DMS 273 (cell line): ENCODE measurements around the gene PTCH1.

Experiments used
- DNase-seq: peaks from one replicate; lab custom pipeline; 2025; ENCODE audit not compliant: unreplicated experiment; lab: John Stamatoyannopoulos, UW

Gene PTCH1

DNA sequence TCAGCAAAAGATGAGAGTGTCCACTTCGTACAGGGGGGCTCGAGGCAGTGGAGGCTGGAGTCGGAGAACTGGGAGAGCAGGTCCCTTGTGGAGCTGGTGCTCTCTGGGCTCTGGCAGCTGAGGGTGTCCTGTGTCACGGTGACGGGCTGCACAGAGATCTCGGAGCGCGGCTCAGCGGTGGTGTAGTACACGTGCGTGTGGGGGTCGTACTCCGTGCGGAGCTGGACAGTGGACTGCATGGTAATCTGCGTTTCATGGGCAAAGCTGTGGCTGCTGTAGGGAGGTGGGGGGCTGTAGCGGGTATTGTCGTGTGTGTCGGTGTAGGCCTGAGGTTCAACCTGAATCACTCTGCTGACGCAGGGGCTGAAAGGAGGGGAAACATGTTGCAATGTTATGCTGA, 48.0 kb downstream of the PTCH1 start:
- DNase-seq: no peak

DNA sequence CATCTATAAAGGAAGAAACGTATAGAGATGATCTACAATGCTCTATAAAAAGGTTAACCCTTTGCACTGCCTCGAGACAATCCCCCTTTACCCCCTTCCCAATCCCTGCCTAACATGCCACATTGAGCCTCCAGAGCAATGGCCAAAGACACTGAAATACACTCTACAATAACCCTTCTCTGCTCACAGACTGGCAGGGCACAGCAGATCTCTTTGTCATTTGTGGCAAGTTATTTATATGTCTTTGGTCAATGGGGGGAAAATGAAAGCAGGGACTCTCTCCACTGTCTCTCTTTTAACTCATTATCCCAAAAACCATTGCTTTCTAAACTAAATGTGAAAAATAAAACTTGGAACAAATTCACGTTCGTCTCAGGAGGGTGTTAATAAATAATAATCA, 51.7 kb downstream of the PTCH1 start:
- no peak for DNase-seq

DNA sequence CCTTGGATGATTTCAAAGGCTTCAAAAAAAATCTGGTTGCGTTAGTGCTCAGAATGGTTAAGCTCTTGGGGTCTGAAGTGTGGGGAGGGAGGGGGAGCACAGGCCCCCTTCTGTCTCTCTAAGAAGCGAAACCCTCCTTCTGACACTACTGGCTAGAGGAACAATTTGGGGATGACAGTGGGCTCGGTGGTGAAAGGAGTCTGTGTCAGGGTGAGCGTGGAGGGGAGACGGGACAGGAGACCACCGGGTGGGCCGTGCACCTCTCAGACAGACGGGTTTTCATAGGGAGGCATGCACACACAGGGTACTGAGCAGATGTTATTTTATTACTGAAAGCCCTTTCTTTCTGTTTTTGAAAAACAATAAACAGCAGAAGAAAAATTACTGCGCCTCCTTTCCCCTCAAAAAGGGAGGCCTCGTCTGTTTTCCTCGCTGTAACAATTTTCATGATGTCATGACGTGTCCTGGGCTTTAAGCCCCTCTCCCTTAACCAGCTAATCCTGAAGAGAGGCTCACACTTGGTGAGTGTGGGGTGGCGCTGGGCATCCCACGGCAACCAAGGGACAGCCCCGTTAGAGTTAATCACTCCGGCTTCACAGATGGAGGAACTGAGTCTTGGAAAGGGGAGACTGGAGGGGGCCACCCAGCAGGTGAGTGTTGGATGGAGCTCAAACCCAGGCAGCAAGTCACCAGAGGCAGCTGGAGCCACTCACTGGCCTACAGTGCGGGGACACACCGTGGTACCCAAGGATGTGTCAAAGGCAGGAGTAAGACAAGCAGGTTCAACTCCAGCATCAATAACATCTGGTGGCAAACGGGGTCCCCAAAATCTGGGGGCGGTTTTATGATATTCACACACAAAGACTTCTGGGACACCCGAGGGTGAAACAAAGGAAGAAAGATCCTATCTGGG, 53.4 kb downstream of the PTCH1 start:
- DNase-seq: peak; percentile 31

DNA sequence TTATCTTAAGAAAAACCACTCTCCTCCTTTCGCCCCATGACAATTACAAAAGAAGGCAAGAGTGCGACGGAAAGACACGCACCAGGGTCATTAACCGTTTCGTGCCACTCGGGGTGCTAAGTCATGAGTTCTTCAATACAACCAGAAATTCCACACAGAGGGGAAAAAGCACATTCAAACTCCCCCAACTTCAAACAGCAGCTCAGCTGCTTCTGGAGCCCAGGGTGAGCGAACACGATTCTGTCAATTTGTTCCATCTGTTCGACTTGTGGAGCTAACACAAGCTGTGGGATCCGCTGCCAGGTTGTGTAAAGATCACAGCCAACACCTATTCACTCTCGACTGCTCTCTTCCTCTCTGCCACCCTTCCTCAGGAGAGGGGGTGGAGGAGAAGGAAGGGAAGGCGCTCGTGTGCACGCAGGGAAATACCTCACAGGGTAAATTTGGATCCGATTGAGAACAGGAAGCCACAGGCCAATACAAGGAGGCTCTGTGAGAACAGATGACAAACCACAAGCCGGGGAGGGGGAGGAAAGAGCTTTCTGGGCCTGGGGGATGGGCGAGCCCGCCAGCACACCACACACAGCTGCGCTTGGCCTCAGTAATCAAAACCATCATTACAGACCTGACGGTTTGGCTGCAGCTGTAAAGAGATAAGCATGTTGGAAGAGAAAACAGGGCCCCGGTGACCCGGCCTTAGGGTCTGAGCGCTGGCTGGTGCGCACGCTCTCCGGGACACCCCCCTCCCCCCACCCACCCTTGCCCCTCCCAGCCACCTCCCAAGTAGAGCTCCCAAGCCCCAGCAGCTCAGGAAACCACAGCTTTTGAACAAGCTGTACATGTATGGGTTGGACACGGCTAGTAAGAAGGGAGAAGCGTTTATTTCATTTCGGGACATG, 54.3 kb downstream of the PTCH1 start:
- DNase-seq: peak; percentile 97

DNA sequence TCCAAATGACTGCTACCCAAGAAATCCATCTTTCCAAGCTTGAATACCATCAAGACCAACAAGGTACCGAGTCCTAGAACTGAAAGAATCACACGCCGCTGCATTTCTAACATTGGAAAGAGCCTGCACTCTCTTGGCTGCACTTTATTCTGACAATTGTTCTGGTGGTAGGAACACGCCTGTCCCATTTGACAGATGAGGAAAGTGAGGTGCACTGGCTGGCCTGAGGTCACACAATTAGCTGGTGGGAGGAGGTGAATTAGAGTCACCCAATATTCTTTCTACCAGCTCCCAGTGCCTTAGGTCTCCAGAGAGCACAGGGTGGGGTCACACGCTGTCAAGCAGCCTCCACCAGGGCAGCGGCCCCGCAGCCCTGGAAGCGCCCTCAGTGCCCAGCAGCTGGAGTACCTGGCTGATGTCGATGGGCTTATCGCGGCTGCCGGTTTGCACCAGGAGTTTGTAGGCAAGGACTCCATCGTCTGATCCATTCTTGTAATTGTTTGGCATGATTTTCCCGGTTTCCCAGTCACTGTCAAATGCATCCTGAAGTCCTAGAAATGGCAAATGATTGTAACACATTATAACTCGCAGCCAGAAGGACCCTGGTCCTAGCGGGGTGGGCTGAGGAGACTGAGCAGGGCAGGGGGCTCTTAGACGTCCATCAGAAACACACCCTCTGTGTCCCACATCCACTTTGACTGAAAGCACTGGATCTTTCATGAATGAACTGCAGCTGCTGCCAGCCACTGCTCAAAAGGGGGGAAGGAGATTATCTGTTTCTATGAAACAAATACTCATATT, 55.1 kb downstream of the PTCH1 start:
- no peak for DNase-seq

DNA sequence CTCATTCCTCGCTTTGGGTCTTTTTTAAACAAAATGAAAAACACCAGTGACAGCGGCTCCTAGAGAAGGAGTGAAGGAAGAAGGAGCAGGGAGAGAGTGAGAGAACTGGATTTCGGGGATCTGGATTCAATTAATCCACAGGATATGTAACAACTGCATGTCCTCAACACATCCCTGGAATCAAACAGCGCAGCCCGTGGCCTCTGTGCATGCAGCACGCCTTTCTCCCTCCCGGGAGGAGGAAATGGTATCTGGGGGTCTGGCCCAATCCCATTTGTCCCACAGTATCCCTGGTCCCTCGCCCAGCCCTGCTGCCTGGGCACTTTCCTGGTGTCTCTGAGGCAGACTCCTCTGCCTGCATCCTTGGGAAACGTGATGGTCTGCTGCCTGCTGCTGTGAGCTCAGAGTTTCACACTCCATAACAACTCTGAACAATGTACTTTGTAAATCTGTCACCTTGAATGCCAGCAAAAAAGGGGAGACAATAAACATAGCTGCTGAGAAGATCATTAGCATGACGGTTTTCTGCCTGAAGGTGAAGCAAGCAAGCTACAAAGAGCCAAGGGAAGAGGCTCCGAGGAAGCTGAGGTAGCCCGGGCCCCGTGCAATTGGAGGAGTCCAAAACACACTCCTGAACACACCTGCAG, 56.1 kb downstream of the PTCH1 start:
- DNase-seq: peak; percentile 36

DNA sequence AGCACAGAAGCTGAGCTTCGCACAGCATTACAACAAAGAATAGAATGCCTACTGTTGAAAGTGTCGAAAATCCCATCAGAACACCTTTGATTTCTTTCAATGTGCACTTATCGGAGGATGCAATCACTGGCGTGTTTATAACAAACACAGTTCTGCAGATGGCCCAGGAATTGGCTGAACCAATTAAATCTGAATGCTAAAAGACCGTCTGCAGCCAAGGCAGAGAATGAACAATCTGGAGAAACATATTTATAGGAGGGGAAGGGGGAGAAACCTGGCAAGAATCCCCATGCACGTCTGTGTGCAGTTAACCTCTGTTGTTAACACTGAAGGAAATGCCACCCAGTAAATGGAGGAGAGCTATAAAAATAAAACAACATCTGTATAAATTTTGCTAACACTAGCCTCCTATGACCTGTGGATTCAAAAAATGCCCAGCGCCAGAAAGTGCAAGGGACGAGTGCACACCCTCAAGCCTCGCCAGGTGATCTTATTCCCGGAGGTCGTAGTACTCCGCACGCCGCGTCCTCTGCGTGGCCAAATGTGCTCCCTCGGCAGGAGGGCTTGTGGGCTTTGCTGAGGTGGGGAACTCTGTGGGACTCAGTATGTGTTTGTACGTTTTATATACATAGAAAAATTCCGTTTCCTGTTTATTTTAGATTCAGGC, 56.8 kb downstream of the PTCH1 start:
- peak; percentile 87 for DNase-seq

DNA sequence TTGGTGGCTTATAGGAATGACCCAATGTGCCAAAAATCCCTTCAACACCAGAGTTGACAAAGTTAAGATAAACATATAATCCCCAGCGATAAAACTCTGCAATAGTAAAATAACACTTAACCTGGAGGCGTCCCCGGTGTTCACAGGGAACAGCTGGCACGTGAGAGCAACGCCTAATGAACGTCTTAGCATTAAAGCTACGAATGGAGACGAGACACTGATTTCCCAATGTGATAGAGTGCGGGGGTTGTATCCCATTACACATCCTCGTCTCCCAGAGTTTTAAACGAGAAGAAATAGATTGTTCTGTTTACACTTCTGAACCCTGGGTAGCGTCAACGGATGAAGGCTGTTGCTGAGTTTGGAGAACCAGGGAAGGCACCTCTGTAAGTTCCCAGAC, 57.6 kb downstream of the PTCH1 start:
- DNase-seq: peak; percentile 69

DNA sequence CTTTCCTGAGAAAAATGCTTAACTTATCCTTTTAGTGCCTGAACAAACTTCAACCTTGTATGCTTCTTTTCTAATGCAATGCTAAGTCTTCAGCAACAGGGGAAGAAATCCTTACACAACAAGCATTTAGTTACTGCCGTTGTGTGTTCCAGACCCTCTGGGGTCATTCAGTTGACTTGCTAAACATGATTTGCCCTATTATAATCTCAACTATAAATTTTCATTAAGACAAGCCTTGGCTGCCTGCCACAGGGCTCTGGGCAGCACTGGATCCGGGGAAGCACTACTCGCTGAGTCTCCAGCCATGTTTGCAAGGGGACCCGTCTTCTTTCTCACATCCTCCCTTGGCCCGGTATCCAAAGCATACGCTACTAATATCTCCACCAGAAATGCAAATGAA, 58.1 kb downstream of the PTCH1 start:
- DNase-seq: peak; percentile 43

DNA sequence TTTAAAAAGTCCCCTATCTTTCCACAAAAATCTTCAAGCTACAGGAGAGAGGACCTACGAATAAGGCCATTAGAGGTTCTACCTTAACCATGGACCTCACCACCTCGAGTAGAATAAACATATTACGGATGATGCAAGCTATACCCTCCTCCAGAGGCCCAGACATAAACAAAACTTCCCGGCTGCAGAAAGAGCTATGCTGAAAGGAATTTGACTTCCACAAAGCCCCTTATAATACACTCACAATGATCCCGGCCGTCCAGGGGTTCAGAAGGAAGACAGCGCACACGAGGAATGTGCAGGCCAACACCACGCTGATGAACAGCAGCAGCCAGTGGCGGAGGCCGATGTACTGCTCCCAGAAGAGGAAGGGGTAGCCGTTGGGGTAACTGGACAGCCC, 59.0 kb downstream of the PTCH1 start:
- DNase-seq: no peak

DNA sequence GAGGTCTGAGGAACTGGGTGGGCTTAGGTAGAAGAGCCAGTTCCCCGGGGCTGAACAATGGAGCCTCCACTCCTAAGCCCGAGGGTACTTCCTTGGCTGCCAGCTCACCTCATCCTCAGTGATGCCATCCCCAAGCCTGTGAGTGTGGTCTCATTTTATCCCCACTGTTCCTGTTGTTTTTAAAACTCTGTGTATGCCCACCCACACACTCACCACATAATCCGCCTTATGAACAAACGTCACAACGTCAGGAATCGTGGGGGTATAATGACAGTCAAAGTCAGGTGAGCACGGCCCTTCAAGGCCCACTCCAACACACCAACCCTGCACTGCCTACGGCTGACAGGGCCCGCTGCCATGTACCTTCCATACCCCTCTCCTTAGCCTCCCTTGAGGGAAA, 61.1 kb downstream of the PTCH1 start:
- no peak for DNase-seq

DNA sequence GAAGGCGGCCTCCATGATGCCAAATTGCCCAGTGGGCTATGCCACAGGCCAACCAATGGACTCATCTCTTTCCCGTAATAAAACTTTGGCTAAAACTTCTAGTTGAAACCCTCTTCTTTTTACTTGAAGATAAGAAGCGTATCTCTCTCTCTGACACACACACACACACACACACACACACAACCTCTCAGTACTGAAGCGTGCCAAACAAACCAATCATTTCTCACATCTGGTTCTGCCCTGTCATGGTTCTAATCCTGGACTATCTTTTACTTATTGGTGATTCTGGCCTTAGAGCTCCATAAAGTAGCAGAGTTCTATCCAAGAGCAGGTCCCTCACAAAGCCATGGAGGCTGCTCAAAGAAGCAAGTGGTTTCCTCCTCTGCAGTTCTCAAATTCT, 64.6 kb downstream of the PTCH1 start:
- no peak for DNase-seq

DNA sequence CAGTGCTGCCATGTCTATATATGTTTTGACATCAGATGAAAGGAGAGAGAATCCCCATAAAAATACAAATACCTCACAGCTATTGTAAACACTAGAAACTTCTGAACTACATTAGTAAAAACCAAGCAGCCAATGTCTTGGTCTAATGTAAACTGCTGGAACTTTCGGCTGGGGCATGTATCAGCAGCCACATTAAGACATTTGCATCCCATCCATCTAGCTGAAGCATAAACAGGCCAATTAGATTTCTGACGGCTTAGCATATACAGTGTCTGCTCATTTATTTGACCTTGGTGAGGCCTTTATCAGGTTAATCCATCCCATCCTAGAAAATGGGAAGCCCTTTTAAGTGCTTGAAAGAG, 65.7 kb downstream of the PTCH1 start:
- DNase-seq: no peak

DNA sequence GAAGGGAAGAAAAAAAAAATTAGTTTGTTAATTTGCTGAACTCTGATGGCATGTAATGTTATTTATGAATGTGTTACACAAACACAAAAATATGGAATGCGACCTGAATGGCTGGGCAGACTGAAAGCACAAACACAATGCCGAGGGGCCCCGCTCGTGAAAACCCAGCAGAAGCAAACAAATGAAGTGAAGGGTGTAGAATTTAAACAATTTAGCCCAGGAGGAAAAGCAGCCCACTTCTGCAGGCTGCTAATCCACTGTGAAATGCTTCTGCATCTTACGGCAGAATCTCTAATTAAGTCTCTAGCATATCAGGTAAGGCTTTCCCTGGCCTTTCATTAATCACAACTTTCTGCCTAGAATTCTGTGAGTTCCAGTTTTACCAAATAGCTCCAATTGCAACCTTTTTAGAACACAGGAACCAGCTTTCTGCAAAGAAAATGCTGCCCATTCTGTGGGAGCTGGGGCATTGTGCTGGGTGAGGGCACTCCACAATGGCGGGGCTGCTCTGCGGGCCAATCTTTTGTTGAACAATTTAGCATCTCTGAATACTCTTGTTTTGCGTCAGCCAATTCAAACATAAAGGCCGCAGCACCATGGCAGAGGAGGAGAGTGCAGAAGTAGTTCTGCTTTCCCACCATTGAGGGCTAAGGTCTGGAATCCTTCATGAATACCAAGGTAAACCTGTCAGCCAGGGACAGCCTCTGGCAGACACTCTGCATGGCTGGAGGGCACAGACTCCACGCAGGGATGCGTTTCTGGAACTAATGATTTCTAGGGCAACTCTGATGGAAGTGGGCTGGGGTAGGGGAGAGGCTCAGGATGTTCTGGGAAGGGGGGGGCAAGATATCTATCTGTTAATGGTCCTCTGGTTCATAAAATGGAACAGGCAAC, 66.4 kb downstream of the PTCH1 start:
- DNase-seq: no peak

DNA sequence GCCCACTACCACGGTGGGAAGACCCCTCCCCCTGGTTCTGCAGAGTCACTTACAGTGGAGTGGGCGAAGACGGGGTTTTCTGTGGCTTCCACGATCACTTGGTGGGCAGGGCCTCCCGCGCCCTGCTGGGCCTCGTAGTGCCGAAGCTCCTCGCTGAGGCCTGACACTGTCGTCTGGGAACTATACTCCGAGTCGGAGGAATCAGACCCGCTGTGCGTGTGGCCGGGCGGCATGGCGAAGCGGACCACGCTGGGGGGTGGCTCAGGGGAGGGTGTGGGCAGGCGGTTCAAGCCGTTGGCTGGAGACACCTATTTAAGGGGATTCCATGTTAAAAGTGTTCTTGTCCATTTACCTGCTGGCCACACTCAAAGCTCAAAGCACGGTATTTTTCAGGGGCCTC, 67.8 kb downstream of the PTCH1 start:
- DNase-seq: no peak

DNA sequence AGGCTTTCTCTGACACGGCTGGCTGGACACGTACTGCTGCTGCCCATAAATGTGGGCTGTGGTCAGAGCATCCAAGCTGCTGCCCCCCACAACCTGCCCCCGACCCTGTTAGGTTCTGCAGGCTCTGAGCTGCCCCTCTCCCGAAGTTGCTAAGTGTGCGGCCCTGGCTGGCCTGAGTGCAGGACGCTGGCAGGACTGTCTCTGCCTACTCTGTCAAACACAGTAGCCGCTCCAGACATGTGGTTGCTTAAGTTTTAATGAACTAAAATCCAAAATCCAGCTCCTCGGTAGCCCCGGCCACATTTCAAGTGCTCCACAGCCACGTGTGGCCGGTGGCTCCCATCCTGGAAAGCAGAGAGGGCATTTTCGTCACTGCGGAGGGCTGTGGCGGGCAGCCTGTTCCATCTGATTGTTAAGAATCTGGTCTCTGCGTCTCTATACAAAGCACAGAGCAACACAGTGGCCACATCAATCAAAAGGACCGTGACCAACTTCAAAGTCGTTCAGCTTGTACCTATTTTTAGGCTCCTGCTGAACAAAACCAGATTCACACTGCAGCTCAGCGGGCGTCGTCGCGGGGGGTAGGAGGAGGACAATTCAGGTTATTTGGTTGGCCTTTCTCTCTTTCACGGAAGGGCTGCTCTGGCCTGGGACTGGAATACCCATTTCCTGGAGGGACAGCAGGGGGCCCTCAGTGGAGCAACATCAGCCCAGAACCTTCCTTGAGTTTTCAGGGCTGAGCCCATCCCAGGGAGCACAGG, 68.9 kb downstream of the PTCH1 start:
- no peak for DNase-seq

DNA sequence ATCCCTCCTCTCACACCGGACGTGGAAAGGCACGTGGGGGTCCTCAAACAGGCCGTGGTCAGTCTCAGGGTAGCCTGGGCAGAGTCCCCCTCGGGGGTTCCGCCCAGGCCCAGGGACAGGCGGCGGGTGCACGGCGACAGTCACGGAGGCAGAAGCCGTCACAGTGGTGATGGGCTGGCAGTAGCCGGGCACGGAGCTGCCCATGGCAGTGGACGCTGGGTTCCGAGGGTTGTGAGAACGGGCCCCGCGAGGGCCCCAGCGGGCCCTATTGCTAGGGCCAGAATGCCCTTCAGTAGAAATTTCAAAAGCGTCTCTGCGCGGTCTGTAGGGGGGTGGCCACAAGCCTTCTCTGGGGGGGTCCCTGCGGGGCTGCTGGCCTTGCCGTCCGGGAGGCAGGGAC, 69.8 kb downstream of the PTCH1 start:
- DNase-seq: no peak

DNA sequence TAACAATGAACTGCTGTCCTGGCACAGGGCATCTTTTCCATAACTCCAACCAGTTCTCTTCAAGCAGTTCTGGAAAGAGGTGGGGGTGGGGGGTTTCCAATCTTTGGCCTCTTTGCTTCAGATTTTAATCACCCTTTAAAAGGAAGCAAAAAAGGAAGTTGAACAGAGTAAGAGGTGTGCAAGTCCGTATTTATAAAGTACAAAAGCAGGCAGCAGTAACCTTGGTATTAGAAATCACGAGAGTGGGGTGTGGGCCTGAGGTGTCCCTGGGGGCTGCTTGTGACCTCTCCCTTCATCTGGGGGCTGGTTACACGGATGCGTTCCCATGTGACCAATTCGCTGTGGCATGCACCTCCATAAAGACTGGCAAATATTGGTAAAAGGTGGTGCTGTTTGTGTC, 70.5 kb downstream of the PTCH1 start:
- no peak for DNase-seq

DNA sequence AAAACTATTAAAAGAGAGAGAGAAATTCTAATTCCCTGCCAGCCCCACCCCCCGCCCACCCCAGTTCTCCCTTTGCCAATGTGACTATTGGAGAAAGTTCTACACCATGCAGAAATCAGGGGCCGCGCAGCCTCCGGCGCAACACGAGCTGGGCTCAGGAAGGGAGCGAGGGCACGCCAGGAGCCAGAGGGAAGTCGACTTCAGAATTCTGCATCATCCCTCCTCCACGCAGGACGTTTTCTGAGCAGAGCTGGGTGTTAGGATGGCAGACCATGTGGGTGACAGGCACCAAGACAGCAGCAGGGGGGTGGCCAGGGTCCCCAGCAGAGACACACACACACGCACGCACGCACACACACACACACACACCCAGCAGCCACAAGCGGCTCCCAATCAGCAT, 72.6 kb downstream of the PTCH1 start:
- DNase-seq: no peak
